HL-60 (cell line): ENCODE results near the gene RPS3.

ENCODE experiments used
- CTCF ChIP-seq: IDR thresholded peaks from one replicate; pipeline ENCODE4 v1.5.1; 2011; ENCODE audit warnings: low read length, control low read depth, inconsistent platforms; ENCODE audit not compliant: insufficient read depth
- POLR2AphosphoS5 ChIP-seq: IDR thresholded peaks from 2 replicates; pipeline ENCODE4 v1.6.1; 2012; ENCODE audit warnings: low read depth
- REST ChIP-seq: IDR thresholded peaks from 2 replicates; pipeline ENCODE4 v1.6.1; 2012; ENCODE audit warnings: low read depth; ENCODE audit not compliant: insufficient replicate concordance

GRCh38 chr11:75408957-75409219 lies 9.6 kb downstream of the RPS3 start:
- no peak for TF ChIP-seq POLR2AphosphoS5
- no peak for TF ChIP-seq CTCF
- no peak for TF ChIP-seq REST
